Activated T-helper 2 cell treated with anti-CD3 and anti-CD28 coated beads, Interferon-gamma antibody, Interleukin-2, Interleukin-4, amounts not matched to agents 10 μg/mL and 5 μg/mL and 100 μg/mL, durations not matched to agents 14 hours and 24 hours and 36 hours (primary cell): ENCODE results near the gene CUX1. TPM values are rescaled to one million over a fixed set of nuclear protein-coding genes. Genes with fewer than 3 reads are reported as not detected.
"Not testable (repeated sequence)": the region's sequence is repeated elsewhere in the genome, so short reads cannot be mapped to it uniquely, and the experiment has no call there.

Source experiments
- DNase-seq: peaks from one replicate; pipeline ENCODE4 v3.0.0; 2021; ENCODE audit warnings: low spot score
- H3K27ac Mint-ChIP-seq: one replicate; pipeline ENCODE4 v1.8.0; 2021; ENCODE audit warnings: mixed read lengths
- H3K27me3 Mint-ChIP-seq: one replicate; pipeline ENCODE4 v1.8.0; 2021; ENCODE audit warnings: low read depth, mixed read lengths
- H3K36me3 Mint-ChIP-seq: one replicate; pipeline ENCODE4 v1.8.0; 2021; ENCODE audit warnings: low read depth, mixed read lengths
- H3K4me1 Mint-ChIP-seq: one replicate; pipeline ENCODE4 v1.8.0; 2021; ENCODE audit warnings: low read depth, mixed read lengths
- H3K4me3 Mint-ChIP-seq: one replicate; pipeline ENCODE4 v1.8.0; 2021; ENCODE audit warnings: low read depth, mild to moderate bottlenecking, moderate library complexity, mixed read lengths
- H3K9me3 Mint-ChIP-seq: one replicate; pipeline ENCODE4 v1.8.0; 2021; ENCODE audit warnings: mixed read lengths
- intact Hi-C: fragments of 100-400 bp; cut with micrococcal nuclease; formaldehyde crosslinking; loops from one replicate; pipeline ENCODE4 v1.15.1; 2023
- total RNA-seq: library from RNA; stranded (reverse); gene quantifications from 2 replicates; pipeline ENCODE4 v1.2.3, GENCODE V29; 2022

Gene CUX1
- total RNA-seq, 1 donor from 2014 or later, result 31.5 TPM

DNA sequence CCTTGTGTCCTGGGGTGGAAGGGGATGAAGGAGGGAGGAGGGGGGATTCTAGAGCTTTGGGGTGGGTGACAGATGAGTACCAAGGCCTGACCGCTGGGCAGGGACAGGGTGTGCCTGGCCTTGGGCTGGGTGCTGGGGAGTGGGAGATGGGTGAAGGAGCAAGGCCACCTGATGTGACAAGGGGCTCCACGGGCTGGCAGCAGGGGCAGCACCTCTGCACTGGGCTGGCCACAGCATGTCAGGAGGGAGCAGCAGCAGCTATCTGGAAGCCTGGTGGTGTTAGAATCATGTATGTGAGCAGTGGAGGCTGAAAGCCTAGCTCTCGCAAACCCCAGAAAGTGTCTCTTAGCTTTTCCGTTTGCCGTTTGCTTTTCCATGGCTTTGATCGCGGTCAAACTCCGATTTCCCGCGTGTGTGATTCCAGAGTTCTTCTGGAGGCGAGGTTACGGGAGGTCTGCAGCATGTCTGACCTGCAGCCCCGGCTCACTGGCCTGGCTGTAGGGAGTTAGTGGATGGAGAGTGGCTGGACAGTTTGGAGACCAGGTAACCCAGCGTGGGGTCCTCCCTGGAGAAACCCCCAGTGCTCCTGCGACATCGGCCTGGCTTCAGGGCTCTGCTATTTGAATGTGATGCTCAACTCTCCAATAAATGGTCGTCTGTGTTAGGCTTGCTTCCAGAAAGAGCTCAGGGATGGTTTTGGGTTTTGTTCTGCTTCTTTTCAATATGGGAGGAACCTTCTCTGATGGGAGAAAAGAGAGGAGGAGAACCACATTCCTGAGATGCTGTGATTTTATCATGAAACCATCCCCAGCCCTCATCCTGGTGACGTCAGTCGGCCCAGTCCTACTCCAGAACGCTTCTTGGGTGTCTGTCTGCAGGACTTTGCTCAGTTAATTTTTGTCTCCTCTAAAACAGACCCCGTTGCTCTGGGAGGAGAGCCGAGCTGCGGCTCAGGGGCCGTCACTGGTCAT is 105.5 kb downstream of the CUX1 start:
- Mint-ChIP-seq H3K4me1 (peaks cover 6% of the 10 kb centered on the region), H3K36me3 (no peaks in the 10 kb centered on the region), H3K27me3 (no peaks in the 10 kb centered on the region), H3K9me3 (no peaks in the 10 kb centered on the region), H3K27ac (no peak overlapping the region), H3K4me3 (no peak overlapping the region)
- no peak for DNase-seq
- intact Hi-C loops, result no loop called here

DNA sequence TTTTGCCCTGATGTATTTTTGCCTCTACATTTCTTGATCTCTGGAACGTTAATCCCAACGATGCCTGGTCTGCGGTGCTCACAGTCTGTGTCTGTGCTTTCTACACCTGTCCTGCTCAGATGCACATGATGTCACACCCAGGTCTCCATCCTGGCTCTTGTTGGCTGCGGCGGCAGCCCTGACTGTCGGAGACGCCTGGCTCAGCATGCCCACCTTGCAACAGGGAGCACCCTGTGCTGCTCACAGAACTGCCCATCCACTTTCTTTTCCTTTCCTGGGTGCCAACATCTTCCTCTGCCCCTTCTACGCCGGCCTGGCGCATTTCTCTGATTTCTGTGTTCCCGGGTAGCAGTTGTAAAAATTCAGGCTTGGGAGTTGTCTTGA is 106.2 kb downstream of the CUX1 start:
- H3K27ac Mint-ChIP-seq, result peak overlapping the region; percentile 3
- H3K4me3 Mint-ChIP-seq, result no peak overlapping the region
- intact Hi-C loops, result no loop called here
- no peak for DNase-seq
- peaks cover 6% of the 10 kb centered on the region for H3K4me1 Mint-ChIP-seq
- H3K9me3 Mint-ChIP-seq, result no peaks in the 10 kb centered on the region
- no peaks in the 10 kb centered on the region for H3K36me3 Mint-ChIP-seq
- no peaks in the 10 kb centered on the region for H3K27me3 Mint-ChIP-seq

- H3K36me3 Mint-ChIP-seq, result no peaks in the 10 kb centered on the region
Observed at GRCh38 chr7:101924171-101924570, 106.7 kb downstream of the CUX1 start.

GRCh38 chr7:101926265-101926664 is 108.8 kb downstream of the CUX1 start:
- no peak for DNase-seq
- peaks cover 6% of the 10 kb centered on the region for H3K36me3 Mint-ChIP-seq
- intact Hi-C loops, result no loop called here
- no peaks in the 10 kb centered on the region for H3K27me3 Mint-ChIP-seq
- H3K4me3 Mint-ChIP-seq, result no peak overlapping the region
- H3K4me1 Mint-ChIP-seq, result peaks cover 6% of the 10 kb centered on the region
- H3K9me3 Mint-ChIP-seq, result peaks cover 8% of the 10 kb centered on the region
- H3K27ac Mint-ChIP-seq, result no peak overlapping the region

More at GRCh38 chr7:101924171-101924570, 106.7 kb downstream of the CUX1 start:
- intact Hi-C loops, result no loop called here
- H3K4me3 Mint-ChIP-seq, result no peak overlapping the region
- H3K4me1 Mint-ChIP-seq, result peaks cover 6% of the 10 kb centered on the region
- DNase-seq, result no peak
- H3K27me3 Mint-ChIP-seq, result no peaks in the 10 kb centered on the region
- H3K27ac Mint-ChIP-seq, result no peak overlapping the region
- no peaks in the 10 kb centered on the region for H3K9me3 Mint-ChIP-seq

DNA sequence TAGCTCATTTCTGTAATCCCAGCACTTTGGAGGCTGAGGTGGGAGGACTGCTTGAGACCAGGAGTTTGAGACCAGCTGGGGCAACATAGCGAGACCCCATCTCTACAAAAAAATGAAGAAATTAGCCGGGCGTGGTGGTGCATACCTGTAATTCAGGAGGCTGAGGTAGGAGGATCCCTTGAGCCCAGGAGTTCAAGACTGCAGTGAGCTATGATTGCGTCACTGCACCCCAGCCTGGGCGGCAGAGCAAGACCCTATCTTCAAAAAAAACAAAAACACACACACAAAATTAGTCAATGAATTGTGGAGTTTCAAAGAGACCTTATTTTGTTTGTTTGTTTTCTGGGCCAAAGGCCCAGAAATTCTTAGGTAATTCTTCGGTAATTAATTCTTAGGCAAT is 110.0 kb downstream of the CUX1 start:
- Mint-ChIP-seq H3K9me3 (peaks cover 8% of the 10 kb centered on the region), H3K36me3 (peaks cover 6% of the 10 kb centered on the region), H3K27ac (no peak overlapping the region), H3K4me3 (no peak overlapping the region), H3K27me3 (no peaks in the 10 kb centered on the region), H3K4me1 (peaks cover 6% of the 10 kb centered on the region)
- no peak for DNase-seq
- intact Hi-C loops, result no loop called here

DNA sequence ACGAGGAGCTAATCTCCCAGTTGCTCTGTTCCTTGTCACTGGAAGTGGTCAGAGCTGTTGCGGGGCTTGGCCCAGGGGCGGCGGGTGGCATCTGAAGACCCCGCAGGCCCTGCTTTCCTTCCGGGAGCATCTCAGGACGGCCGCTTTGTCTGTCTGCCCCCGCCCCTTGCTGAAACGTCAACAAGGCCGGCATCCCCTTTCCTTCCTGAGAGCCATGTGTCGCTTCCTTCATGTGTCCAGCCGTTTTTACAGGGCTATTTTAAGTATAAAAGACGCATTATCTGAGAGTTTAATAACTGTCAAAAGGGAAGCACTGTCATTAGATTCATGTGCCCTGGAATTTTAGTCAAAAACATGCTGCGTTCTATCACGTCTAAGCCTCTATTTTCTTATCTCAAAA is 110.4 kb downstream of the CUX1 start:
- no peaks in the 10 kb centered on the region for H3K27me3 Mint-ChIP-seq
- peaks cover 8% of the 10 kb centered on the region for H3K9me3 Mint-ChIP-seq
- H3K4me1 Mint-ChIP-seq, result peaks cover 6% of the 10 kb centered on the region
- no peak overlapping the region for H3K4me3 Mint-ChIP-seq
- H3K27ac Mint-ChIP-seq, result no peak overlapping the region
- no peak for DNase-seq
- peaks cover 6% of the 10 kb centered on the region for H3K36me3 Mint-ChIP-seq
- intact Hi-C loops, result no loop called here

DNA sequence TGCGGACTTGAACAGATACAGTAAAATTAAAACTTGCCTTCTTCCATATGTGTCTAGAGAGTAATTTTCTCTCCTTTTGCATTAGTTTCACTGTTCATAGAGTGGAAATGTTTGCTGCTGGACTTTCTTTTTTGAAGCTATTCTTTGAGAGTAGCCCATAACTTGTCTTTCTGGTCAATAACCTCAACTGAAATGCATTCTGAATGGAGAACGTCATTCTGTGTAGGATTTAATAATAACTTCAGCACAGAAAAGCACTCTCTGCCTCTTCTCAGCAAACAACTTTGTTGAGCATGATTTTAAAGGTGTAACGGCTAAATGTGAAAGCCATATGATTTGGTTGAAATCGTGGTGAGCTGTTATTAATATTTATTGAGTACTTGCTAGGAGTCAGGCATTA is 111.8 kb downstream of the CUX1 start:
- Mint-ChIP-seq H3K4me1 (peaks cover under 1% of the 10 kb centered on the region), H3K27ac (no peak overlapping the region), H3K4me3 (no peak overlapping the region), H3K27me3 (no peaks in the 10 kb centered on the region), H3K9me3 (peaks cover 8% of the 10 kb centered on the region), H3K36me3 (peaks cover 6% of the 10 kb centered on the region)
- no peak for DNase-seq
- intact Hi-C loops, result no loop called here

- DNase-seq, H3K27me3 Mint-ChIP-seq, H3K4me3 Mint-ChIP-seq, H3K27ac Mint-ChIP-seq, H3K9me3 Mint-ChIP-seq, H3K4me1 Mint-ChIP-seq, intact Hi-C loops, H3K36me3 Mint-ChIP-seq: not testable (repeated sequence)
Observed at GRCh38 chr7:101929911-101930310, 112.5 kb downstream of the CUX1 start.

DNA sequence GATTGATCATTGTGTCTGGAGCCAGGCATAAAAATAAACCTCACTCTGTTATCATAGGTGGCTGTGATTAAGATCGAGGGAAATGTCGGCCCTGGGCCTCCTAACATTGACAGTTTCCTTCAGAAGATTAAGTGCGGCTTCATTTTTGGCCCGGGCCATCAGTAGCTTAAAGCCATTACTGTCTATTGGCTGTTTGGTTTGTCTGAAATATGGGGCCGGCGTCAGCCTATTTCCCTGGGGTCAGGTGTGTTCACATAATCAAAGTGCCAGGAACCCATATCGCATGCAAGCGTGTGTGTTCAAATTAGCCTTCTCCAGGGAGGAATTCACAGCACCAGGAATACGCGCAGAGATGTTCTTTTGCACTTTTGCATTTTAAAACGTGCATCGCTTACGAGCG is 114.7 kb downstream of the CUX1 start:
- Mint-ChIP-seq H3K9me3 (peaks cover 8% of the 10 kb centered on the region), H3K4me3 (no peak overlapping the region), H3K36me3 (peaks cover 6% of the 10 kb centered on the region), H3K27me3 (no peaks in the 10 kb centered on the region), H3K4me1 (no peaks in the 10 kb centered on the region), H3K27ac (no peak overlapping the region)
- intact Hi-C loops, result no loop called here
- no peak for DNase-seq

DNA sequence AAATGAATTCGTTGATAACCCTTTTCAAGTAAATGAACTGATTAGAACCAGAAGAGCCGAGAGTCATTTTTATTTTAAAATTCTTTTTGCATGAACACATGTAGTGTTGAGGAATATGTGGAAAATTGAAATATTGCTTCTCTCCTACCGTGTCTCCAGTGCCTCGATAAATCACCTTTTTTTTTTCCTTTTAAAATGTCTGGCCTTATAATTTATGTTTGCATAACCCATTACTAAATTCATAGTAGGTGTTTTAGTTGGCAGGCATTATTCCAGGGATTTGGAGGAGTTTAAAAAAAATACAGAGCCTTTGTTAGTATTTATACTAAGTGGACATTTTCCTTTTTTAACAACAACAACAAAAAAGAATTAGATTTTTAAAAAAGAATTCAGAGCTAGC is 115.6 kb downstream of the CUX1 start:
- Mint-ChIP-seq H3K27me3 (no peaks in the 10 kb centered on the region), H3K9me3 (peaks cover 8% of the 10 kb centered on the region), H3K36me3 (peaks cover 6% of the 10 kb centered on the region), H3K4me1 (no peaks in the 10 kb centered on the region), H3K4me3 (no peak overlapping the region), H3K27ac (no peak overlapping the region)
- no peak for DNase-seq
- intact Hi-C loops, result no loop called here

GRCh38 chr7:101933688-101934121 is 116.3 kb downstream of the CUX1 start:
- Mint-ChIP-seq H3K27me3 (no peaks in the 10 kb centered on the region), H3K36me3 (peaks cover 6% of the 10 kb centered on the region), H3K9me3 (peaks cover 8% of the 10 kb centered on the region), H3K4me3 (no peak overlapping the region), H3K4me1 (no peaks in the 10 kb centered on the region), H3K27ac (no peak overlapping the region)
- intact Hi-C loops, result no loop called here
- no peak for DNase-seq

GRCh38 chr7:101934618-101935017 is 117.2 kb downstream of the CUX1 start:
- Mint-ChIP-seq H3K9me3 (peaks cover 8% of the 10 kb centered on the region), H3K36me3 (peaks cover 6% of the 10 kb centered on the region), H3K27me3 (no peaks in the 10 kb centered on the region), H3K27ac (no peak overlapping the region), H3K4me3 (no peak overlapping the region), H3K4me1 (no peaks in the 10 kb centered on the region)
- DNase-seq, result no peak
- intact Hi-C loops, result no loop called here

GRCh38 chr7:101935521-101936141 is 118.2 kb downstream of the CUX1 start:
- Mint-ChIP-seq H3K36me3 (no peaks in the 10 kb centered on the region), H3K4me3 (no peak overlapping the region), H3K9me3 (no peaks in the 10 kb centered on the region), H3K27ac (no peak overlapping the region), H3K27me3 (no peaks in the 10 kb centered on the region), H3K4me1 (no peaks in the 10 kb centered on the region)
- intact Hi-C loops, result no loop called here
- no peak for DNase-seq
